GM12801 (cell line): Measurements from ENCODE around the gene BABAM2.

Experiments
- CTCF ChIP-seq: IDR thresholded peaks from one replicate; pipeline ENCODE4 v1.5.1; 2011; ENCODE audit warnings: control low read depth; ENCODE audit not compliant: insufficient read length; ENCODE audit errors: extremely low read depth

BABAM2 gene

DNA sequence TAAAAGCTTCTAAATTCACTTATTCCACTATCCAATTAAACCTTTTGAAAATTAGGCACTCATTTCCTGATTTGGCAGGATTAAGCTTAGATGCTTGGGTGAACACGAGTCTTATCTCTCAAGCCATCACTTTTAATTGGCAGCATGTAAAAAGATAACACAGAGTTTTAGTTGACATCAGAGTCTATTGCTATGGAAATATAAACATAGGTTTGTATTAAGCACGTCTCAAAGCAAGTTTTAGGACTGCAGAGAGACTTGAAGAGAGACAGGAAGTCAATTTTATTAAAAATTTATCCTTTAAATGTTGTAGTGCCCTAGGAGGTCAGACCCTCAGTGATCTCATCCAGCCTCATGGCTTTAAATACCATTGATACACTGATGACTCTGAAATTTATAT is 5.9 kb upstream of the BABAM2 start:
- no peak for TF ChIP-seq CTCF

- no peak for TF ChIP-seq CTCF
Measured at GRCh38 chr2:27885234-27885633, 5.3 kb upstream of the BABAM2 start.

- TF ChIP-seq CTCF, result no peak
Measured at GRCh38 chr2:27885661-27886060, 4.9 kb upstream of the BABAM2 start.

GRCh38 chr2:27886322-27886721 is 4.2 kb upstream of the BABAM2 start:
- TF ChIP-seq CTCF, result no peak

- TF ChIP-seq CTCF, result no peak
Measured at GRCh38 chr2:27887111-27887510, 3.4 kb upstream of the BABAM2 start.

DNA sequence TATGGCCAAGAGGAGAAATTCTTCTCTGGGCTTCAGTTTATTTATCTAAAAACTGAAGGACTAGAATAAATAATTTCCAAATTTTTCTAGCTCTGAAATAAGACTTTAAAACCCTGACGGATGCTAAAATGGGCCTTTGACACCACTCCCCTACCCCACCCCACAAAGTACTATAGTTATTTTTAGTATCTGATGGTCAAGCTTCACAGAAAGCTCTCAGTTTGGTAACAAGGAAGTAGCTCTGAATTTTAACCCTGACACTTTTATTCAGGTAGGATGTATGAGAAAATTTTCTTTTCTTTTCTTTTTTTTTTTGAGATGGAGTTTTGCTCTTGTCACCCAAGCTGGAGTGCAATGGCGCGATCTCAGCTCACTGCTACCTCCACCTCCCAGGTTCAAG is 2.7 kb upstream of the BABAM2 start:
- TF ChIP-seq CTCF, result no peak

DNA sequence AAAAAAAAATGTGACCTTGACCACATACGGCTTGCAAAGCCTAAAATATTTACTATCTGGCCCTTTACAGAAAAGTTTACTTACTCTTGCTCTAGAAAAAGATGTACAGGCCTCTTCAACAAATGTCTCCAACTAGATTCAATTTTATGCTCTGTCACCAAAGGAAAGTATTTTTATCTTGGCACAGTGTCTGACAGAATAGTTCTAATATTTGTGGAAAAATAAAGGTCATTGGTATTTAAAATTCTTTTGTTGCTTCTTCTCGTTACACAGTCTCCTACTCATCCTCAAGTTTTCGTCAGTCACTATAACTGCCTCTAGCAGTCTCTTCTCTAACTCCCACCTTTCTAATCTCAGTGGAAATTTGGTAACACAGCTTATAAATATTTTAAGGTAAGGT is 1.7 kb upstream of the BABAM2 start:
- no peak for TF ChIP-seq CTCF

GRCh38 chr2:27889774-27890145 is 769 bp upstream of the BABAM2 start:
- TF ChIP-seq CTCF, result no peak
